HepG2 (cell line): Measurements from ENCODE around the gene MIF. TPM values are rescaled to one million over a fixed set of nuclear protein-coding genes. Genes with fewer than 3 reads are reported as not detected.

Source experiments
- AGO1 ChIP-seq: fragments of 200-400 bp; formaldehyde crosslinking; IDR thresholded peaks from 2 replicates; pipeline ENCODE4 v1.6.1; 2017; ENCODE audit warnings: mild to moderate bottlenecking, low read depth, low read length, moderate library complexity; ENCODE audit not compliant: poor library complexity, severe bottlenecking
- CBFB ChIP-seq: sonication (generic); formaldehyde crosslinking; IDR thresholded peaks from 2 replicates; pipeline ENCODE4 v1.4.0; 2020; ENCODE audit warnings: missing genetic modification reagents
- HNRNPLL ChIP-seq: fragments of 200-400 bp; formaldehyde crosslinking; IDR thresholded peaks from 2 replicates; pipeline ENCODE4 v1.6.1; 2017; ENCODE audit warnings: mild to moderate bottlenecking, low read depth, low read length; ENCODE audit not compliant: poor library complexity, severe bottlenecking
- PITX1 ChIP-seq: sonication (generic); formaldehyde crosslinking; IDR thresholded peaks from 2 replicates; pipeline ENCODE4 v1.5.1; 2020; ENCODE audit warnings: mild to moderate bottlenecking, missing genetic modification reagents
- POLR2AphosphoS5 ChIP-seq: IDR thresholded peaks from 2 replicates; pipeline ENCODE4 v1.6.1; 2012; ENCODE audit warnings: low read depth, low read length
- PRMT3 ChIP-seq: sonication (generic); formaldehyde crosslinking; IDR thresholded peaks from 2 replicates; pipeline ENCODE4 v1.8.1; 2022; ENCODE audit warnings: low read depth, mild to moderate bottlenecking, moderate library complexity, missing genetic modification reagents, borderline replicate concordance
- RXRA ChIP-seq: sonication (generic); formaldehyde crosslinking; IDR thresholded peaks from 2 replicates; pipeline ENCODE4 v1.5.1; 2020; ENCODE audit warnings: missing genetic modification reagents
- SAP130 ChIP-seq: IDR thresholded peaks from 2 replicates; pipeline ENCODE4 v1.6.1; 2016; ENCODE audit warnings: low read depth
- SP5 ChIP-seq: IDR thresholded peaks from 2 replicates; pipeline ENCODE4 v1.6.1; 2016; ENCODE audit warnings: low read depth, borderline replicate concordance
- ZFX ChIP-seq: sonication (generic); formaldehyde crosslinking; IDR thresholded peaks from 2 replicates; pipeline ENCODE4 v1.4.0; 2020; ENCODE audit warnings: mild to moderate bottlenecking, low read depth, missing genetic modification reagents, moderate library complexity
- ZFY ChIP-seq: sonication (generic); formaldehyde crosslinking; IDR thresholded peaks from 2 replicates; pipeline ENCODE4 v1.4.0; 2020; ENCODE audit warnings: missing genetic modification reagents
- ZNF30 ChIP-seq: sonication (generic); formaldehyde crosslinking; IDR thresholded peaks from 2 replicates; pipeline ENCODE4 v1.5.0; 2020; ENCODE audit warnings: mild to moderate bottlenecking, missing genetic modification reagents
- ZNF34 ChIP-seq: sonication (generic); formaldehyde crosslinking; IDR thresholded peaks from 2 replicates; pipeline ENCODE4 v1.4.0; 2020; ENCODE audit warnings: mild to moderate bottlenecking, missing genetic modification reagents, borderline replicate concordance
- ZNF350 ChIP-seq: sonication (generic); formaldehyde crosslinking; IDR thresholded peaks from 2 replicates; pipeline ENCODE4 v1.4.0; 2020; ENCODE audit warnings: mild to moderate bottlenecking, low read depth, missing genetic modification reagents, borderline replicate concordance
- ZNF431 ChIP-seq: sonication (generic); formaldehyde crosslinking; IDR thresholded peaks from 2 replicates; pipeline ENCODE4 v1.9.0; 2022; ENCODE audit warnings: missing genetic modification reagents, low read depth, mild to moderate bottlenecking, borderline replicate concordance
- ZNF572 ChIP-seq: sonication (generic); formaldehyde crosslinking; IDR thresholded peaks from 2 replicates; pipeline ENCODE4 v1.5.1; 2020; ENCODE audit warnings: mild to moderate bottlenecking, missing genetic modification reagents
- ZNF776 ChIP-seq: sonication (generic); formaldehyde crosslinking; IDR thresholded peaks from 2 replicates; pipeline ENCODE4 v1.4.0; 2020; ENCODE audit warnings: mild to moderate bottlenecking, missing genetic modification reagents
- polyA plus RNA-seq, 8 experiments: library from polyadenylated mRNA; depleted of rRNA in 3 of 8; stranded (reverse) in 7 of 8; unstranded in 1 of 8; fragments of >200 nt; fragmentation: Illumina TruSeq in 4 of 8; extraction: Trizol in 4 of 8; gene quantifications; 2 replicates each; pipeline versions ENCODE4 v1.2.1 to v1.2.3, GENCODE V29; 2011 to 2016; ENCODE audit warnings: low read depth in 4 of 8, missing spikeins in 1 of 8, mixed read lengths in 1 of 8; ENCODE audit not compliant: insufficient read depth in 1 of 8
- total RNA-seq, 5 experiments: library from RNA; depleted of rRNA; stranded (reverse); fragments of >200 nt; fragmentation: Illumina TruSeq; extraction: Trizol; gene quantifications; 2 replicates each; pipeline ENCODE4 v1.2.3, GENCODE V29; 2016; ENCODE audit warnings: low read depth in 1 of 5
- TF ChIP-seq, protein P1 (sequence below): sonication (generic); formaldehyde crosslinking; IDR thresholded peaks from 2 replicates; pipeline ENCODE4 v1.4.0; 2020; ENCODE audit warnings: missing genetic modification reagents, mild to moderate bottlenecking, borderline replicate concordance
- TF ChIP-seq, protein P2 (sequence below), 2 experiments: fragments of 450-650 bp in 1 of 2; sonication (generic) in 1 of 2; formaldehyde crosslinking; IDR thresholded peaks; 2 replicates each; pipeline versions ENCODE4 v1.5.0 to v1.8.0; 2020 to 2022; ENCODE audit warnings: mild to moderate bottlenecking in 1 of 2, missing genetic modification reagents in 1 of 2
- TF ChIP-seq, protein P3 (sequence below): sonication (generic); formaldehyde crosslinking; IDR thresholded peaks from 2 replicates; pipeline ENCODE4 v1.8.1; 2023; ENCODE audit warnings: missing genetic modification reagents, mild to moderate bottlenecking, borderline replicate concordance
- TF ChIP-seq, protein P4 (sequence below): IDR thresholded peaks from 2 replicates; pipeline ENCODE4 v1.6.1; 2016; ENCODE audit warnings: missing compliant biosample characterization, missing genetic modification reagents, borderline replicate concordance

MIF gene
- total and polyA plus RNA-seq, 2 of the 13 experiments (the other 11 are each of a cell fraction or from before 2014, with no cell fraction given), result 634 to 675 TPM

DNA sequence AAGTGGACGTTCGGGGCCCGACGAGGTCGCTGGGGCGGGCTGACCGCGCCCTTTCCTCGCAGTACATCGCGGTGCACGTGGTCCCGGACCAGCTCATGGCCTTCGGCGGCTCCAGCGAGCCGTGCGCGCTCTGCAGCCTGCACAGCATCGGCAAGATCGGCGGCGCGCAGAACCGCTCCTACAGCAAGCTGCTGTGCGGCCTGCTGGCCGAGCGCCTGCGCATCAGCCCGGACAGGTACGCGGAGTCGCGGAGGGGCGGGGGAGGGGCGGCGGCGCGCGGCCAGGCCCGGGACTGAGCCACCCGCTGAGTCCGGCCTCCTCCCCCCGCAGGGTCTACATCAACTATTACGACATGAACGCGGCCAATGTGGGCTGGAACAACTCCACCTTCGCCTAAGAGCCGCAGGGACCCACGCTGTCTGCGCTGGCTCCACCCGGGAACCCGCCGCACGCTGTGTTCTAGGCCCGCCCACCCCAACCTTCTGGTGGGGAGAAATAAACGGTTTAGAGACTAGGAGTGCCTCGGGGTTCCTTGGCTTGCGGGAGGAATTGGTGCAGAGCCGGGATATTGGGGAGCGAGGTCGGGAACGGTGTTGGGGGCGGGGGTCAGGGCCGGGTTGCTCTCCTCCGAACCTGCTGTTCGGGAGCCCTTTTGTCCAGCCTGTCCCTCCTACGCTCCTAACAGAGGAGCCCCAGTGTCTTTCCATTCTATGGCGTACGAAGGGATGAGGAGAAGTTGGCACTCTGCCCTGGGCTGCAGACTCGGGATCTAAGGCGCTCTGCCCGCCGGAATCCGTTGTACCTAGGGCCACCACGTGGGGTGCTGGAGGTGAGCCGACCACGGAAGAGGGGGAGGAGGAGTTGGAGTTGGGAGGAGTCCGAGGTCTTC is 771 bp downstream of the MIF start (continued):
- TF ChIP-seq HNRNPLL (peak; percentile 94), ZNF776 (CRISPR knock-in tag) (peak; percentile 29; the same call in 1 of the 2 replicates), SP5 (CRISPR knock-in tag) (peak; percentile 23; the same call in 1 of the 2 replicates), SAP130 (peak; percentile 77), PITX1 (0 out of 2 replicates have a peak, but pooled peaks have one; percentile 6), ZNF34 (CRISPR knock-in tag) (0 out of 2 replicates have a peak, but pooled peaks have one; percentile 48), ZNF572 (no peak), ZFY (CRISPR knock-in tag) (peak; percentile 45; the same call in 1 of the 2 replicates), ZFX (CRISPR knock-in tag) (peak; percentile 77), ZNF350 (CRISPR knock-in tag) (no peak; the same call in 1 of the 2 replicates), ZNF431 (no peak), PRMT3 (CRISPR knock-in tag) (0 out of 2 replicates have a peak, but pooled peaks have one; percentile 62), CBFB (CRISPR knock-in tag) (0 out of 2 replicates have a peak, but pooled peaks have one; percentile 13), RXRA (CRISPR knock-in tag) (0 out of 2 replicates have a peak, but pooled peaks have one; percentile 16), POLR2AphosphoS5 (peak; percentile 69), AGO1 (peak; percentile 52), ZNF30 (CRISPR knock-in tag) (0 out of 2 replicates have a peak, but pooled peaks have one; percentile 9)
- TF ChIP-seq, protein P1, sequence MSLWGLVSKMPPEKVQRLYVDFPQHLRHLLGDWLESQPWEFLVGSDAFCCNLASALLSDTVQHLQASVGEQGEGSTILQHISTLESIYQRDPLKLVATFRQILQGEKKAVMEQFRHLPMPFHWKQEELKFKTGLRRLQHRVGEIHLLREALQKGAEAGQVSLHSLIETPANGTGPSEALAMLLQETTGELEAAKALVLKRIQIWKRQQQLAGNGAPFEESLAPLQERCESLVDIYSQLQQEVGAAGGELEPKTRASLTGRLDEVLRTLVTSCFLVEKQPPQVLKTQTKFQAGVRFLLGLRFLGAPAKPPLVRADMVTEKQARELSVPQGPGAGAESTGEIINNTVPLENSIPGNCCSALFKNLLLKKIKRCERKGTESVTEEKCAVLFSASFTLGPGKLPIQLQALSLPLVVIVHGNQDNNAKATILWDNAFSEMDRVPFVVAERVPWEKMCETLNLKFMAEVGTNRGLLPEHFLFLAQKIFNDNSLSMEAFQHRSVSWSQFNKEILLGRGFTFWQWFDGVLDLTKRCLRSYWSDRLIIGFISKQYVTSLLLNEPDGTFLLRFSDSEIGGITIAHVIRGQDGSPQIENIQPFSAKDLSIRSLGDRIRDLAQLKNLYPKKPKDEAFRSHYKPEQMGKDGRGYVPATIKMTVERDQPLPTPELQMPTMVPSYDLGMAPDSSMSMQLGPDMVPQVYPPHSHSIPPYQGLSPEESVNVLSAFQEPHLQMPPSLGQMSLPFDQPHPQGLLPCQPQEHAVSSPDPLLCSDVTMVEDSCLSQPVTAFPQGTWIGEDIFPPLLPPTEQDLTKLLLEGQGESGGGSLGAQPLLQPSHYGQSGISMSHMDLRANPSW (CRISPR knock-in tag), result no peak
- TF ChIP-seq, protein P2, sequence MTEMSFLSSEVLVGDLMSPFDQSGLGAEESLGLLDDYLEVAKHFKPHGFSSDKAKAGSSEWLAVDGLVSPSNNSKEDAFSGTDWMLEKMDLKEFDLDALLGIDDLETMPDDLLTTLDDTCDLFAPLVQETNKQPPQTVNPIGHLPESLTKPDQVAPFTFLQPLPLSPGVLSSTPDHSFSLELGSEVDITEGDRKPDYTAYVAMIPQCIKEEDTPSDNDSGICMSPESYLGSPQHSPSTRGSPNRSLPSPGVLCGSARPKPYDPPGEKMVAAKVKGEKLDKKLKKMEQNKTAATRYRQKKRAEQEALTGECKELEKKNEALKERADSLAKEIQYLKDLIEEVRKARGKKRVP (CRISPR knock-in tag; IDR thresholded peaks at IDR 0.05), result peak in 1 of 2 experiments; percentile 10; a peak in 1 of 4 replicates
- TF ChIP-seq, protein P3, sequence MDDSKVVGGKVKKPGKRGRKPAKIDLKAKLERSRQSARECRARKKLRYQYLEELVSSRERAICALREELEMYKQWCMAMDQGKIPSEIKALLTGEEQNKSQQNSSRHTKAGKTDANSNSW (CRISPR knock-in tag), result peak; percentile 18; the same call in 1 of the 2 replicates
- TF ChIP-seq, protein P4, sequence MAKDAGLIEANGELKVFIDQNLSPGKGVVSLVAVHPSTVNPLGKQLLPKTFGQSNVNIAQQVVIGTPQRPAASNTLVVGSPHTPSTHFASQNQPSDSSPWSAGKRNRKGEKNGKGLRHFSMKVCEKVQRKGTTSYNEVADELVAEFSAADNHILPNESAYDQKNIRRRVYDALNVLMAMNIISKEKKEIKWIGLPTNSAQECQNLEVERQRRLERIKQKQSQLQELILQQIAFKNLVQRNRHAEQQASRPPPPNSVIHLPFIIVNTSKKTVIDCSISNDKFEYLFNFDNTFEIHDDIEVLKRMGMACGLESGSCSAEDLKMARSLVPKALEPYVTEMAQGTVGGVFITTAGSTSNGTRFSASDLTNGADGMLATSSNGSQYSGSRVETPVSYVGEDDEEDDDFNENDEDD (CRISPR knock-in tag), result peak; percentile 49; the same call in 1 of the 2 replicates
